ENCODE results near the gene RCAN3.

Gene RCAN3

GRCh38 chr1:24551960-24552571 is 49.4 kb downstream of the RCAN3 start:
- DNase-seq: no peak

- DNase-seq: no peak
These were observed 51.3 kb downstream of the RCAN3 start for GRCh38 chr1:24553931-24554330.

GRCh38 chr1:24554714-24555113 is 52.1 kb downstream of the RCAN3 start:
- DNase-seq: no peak

GRCh38 chr1:24555591-24556413 is 53.2 kb downstream of the RCAN3 start, which contains the start of gene NCMAP:
Gene NCMAP, plus strand, starts transcription at chr1:24556087. Its CDS starts 39,344 bp downstream, at chr1:24595431.
- no peak for DNase-seq

- DNase-seq: no peak
These were observed 53.8 kb downstream of the RCAN3 start for GRCh38 chr1:24556414-24556795.

- no peak for DNase-seq
These were observed 54.6 kb downstream of the RCAN3 start for GRCh38 chr1:24557220-24557619.

- DNase-seq: no peak
These were observed 55.1 kb downstream of the RCAN3 start for GRCh38 chr1:24557711-24558131.

- DNase-seq: no peak
These were observed 55.8 kb downstream of the RCAN3 start for GRCh38 chr1:24558455-24558854.

GRCh38 chr1:24558902-24559791 is 56.5 kb downstream of the RCAN3 start:
- DNase-seq: no peak

- DNase-seq: no peak
These were observed 57.7 kb downstream of the RCAN3 start for GRCh38 chr1:24560361-24560760.

GRCh38 chr1:24562625-24563024 is 60.0 kb downstream of the RCAN3 start:
- DNase-seq: no peak

- no peak for DNase-seq
These were observed 62.1 kb downstream of the RCAN3 start for GRCh38 chr1:24564695-24565094.

- no peak for DNase-seq
These were observed 63.7 kb downstream of the RCAN3 start for GRCh38 chr1:24566236-24566867.

GRCh38 chr1:24567792-24568388 is 65.3 kb downstream of the RCAN3 start:
- no peak for DNase-seq

- DNase-seq: no peak
These were observed 65.8 kb downstream of the RCAN3 start for GRCh38 chr1:24568475-24568874.

- no peak for DNase-seq
These were observed 67.9 kb downstream of the RCAN3 start for GRCh38 chr1:24570265-24571125.

GRCh38 chr1:24572301-24572700 is 69.7 kb downstream of the RCAN3 start:
- no peak for DNase-seq

GRCh38 chr1:24575905-24576587 is 73.4 kb downstream of the RCAN3 start:
- DNase-seq: no peak

GRCh38 chr1:24578846-24579245 is 76.2 kb downstream of the RCAN3 start:
- DNase-seq: no peak

GRCh38 chr1:24580756-24581155 is 78.1 kb downstream of the RCAN3 start:
- no peak for DNase-seq

- DNase-seq: no peak
These were observed 81.6 kb downstream of the RCAN3 start for GRCh38 chr1:24584171-24584647.
